Urinary bladder (tissue), 4 donors: Measurements from ENCODE around the gene TBX2. TPM values are rescaled to one million over a fixed set of nuclear protein-coding genes. Genes with fewer than 3 reads are reported as not detected.
"Not testable (repeated sequence)": the region's sequence is repeated elsewhere in the genome, so short reads cannot be mapped to it uniquely, and the experiment has no call there.

ENCODE experiments used
- DNase-seq: peaks from one replicate; pipeline ENCODE4 v3.0.0-alpha.2; 2015; ENCODE audit errors: extremely low spot score
- H3K27ac ChIP-seq: one replicate; pipeline ENCODE4 v1.5.1; 2013; ENCODE audit warnings: low read depth, mild to moderate bottlenecking, moderate library complexity
- H3K36me3 ChIP-seq: one replicate; pipeline ENCODE4 v1.6.1; 2013; ENCODE audit warnings: mild to moderate bottlenecking, moderate library complexity; ENCODE audit not compliant: insufficient read depth
- H3K4me1 ChIP-seq: one replicate; pipeline ENCODE4 v1.6.1; 2013; ENCODE audit warnings: mild to moderate bottlenecking, moderate library complexity; ENCODE audit not compliant: insufficient read depth
- H3K4me3 ChIP-seq: one replicate; pipeline ENCODE4 v1.5.1; 2013; ENCODE audit warnings: low read depth, low read length
- WGBS: extraction: QIAGEN DNeasy Blood & Tissue Kit; methylation state at CpG from one replicate; pipeline ENCODE4 v1.1.7; 2013; 5-methylcytosine and 5-hydroxymethylcytosine counted together
- polyA plus RNA-seq: library from polyadenylated mRNA; stranded (reverse); fragments of 200-250 nt; gene quantifications from one replicate; pipeline ENCODE4 v1.2.3, GENCODE V29; 2013
- total RNA-seq: library from RNA; depleted of rRNA; stranded (reverse); fragments of >200 nt; gene quantifications from one replicate; pipeline ENCODE4 v1.2.3, GENCODE V29; 2014
- donor health status: healthy with polysubstance abuse.
- donor health status: healthy.

Gene TBX2
- total and polyA plus RNA-seq, 2 donors: 26.4 to 56.3 TPM

DNA sequence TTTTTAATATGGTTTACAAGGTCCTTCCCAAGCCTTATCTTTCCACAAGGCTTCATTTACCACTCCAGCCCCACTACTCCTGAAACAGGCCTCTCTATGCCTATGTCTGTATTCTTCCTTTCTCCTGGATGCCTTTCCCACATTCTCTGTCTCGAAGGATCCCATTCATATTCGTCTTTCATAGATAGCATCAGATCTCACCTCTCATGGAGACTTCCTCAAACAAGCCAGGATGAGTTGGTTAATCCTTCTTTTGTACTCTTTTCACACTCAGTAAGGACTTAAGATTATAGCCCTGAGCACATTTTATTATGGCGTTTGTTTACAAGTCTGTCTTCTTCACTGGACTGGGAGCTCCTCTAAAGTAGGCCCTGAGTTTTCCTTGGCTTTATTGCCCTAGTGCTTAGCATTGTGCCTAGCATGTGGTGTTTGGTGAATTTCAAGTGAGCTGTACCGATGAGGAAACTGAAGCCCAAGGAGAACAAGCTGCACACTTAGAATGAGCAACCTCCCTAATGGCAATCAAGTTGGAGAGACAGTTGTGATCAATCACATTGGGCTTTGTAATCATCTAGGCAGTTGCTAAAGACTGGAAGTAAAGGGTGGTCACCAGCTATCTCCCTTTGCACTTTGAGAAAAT, 42.6 kb downstream of the TBX2 start:
- no peak for DNase-seq
- no peaks in the 10 kb centered on the region for H3K4me1 ChIP-seq
- H3K27ac ChIP-seq: no peak overlapping the region
- H3K36me3 ChIP-seq: no peaks in the 10 kb centered on the region
- no peak overlapping the region for H3K4me3 ChIP-seq
- WGBS: 62% methylated on average over 4 of the region's 4 CpGs

- Histone ChIP-seq H3K4me1 (no peaks in the 10 kb centered on the region), H3K27ac (no peak overlapping the region), H3K36me3 (no peaks in the 10 kb centered on the region), H3K4me3 (no peak overlapping the region)
- no peak for DNase-seq
- WGBS: 65% methylated on average over 11 of the region's 11 CpGs
These were observed 43.3 kb downstream of the TBX2 start for GRCh38 chr17:61442878-61443474.

GRCh38 chr17:61443475-61443882, 43.8 kb downstream of the TBX2 start:
- no peak for DNase-seq
- WGBS: 61% methylated on average over 18 of the region's 18 CpGs

DNA sequence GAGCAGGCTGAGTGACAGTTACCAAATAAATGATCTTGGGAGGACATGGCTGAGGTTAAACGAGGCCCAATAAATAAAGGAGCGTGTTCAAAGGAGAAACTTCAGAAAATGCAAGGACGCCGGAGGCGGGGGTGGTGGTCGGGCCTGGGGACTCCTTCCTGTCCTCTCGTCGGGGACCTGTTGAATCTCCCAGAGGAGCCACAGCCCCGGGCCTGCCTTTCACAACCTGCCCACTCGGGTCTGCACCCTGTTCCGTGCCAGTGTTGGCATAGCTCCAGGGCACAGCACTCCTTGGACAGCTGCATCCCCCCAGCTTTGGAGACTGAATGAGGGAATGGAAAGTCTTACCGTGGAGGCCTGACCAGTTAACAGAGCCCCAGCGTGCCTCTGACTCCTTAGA, 44.4 kb downstream of the TBX2 start:
- Histone ChIP-seq H3K4me1 (no peaks in the 10 kb centered on the region), H3K4me3 (no peak overlapping the region), H3K36me3 (no peaks in the 10 kb centered on the region), H3K27ac (no peak overlapping the region)
- 77% methylated on average over 13 of the region's 13 CpGs for WGBS
- no peak for DNase-seq

More at GRCh38 chr17:61443475-61443882, 43.8 kb downstream of the TBX2 start:
- Histone ChIP-seq H3K36me3 (no peaks in the 10 kb centered on the region), H3K4me3 (no peak overlapping the region), H3K4me1 (no peaks in the 10 kb centered on the region), H3K27ac (no peak overlapping the region)

DNA sequence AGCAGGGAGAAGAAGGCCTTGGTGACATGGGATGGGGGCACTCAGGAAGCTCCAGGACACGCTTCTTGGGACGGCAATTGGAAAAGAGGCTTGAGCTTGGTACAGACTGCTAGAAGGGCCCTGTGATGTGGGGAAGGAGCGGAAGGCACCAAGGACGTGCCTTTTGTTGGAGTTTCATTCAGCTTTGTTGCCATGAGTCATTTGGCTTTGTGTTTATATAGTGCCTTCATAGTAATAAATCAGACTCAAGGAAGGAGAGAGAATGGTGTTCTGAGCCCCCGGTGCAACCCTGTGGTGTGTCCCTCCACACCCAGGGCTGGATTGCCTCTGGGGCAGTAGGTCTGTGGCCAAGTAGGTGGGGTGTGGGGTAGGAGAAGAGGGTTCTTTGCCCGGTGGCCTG, 45.2 kb downstream of the TBX2 start:
- Histone ChIP-seq H3K36me3 (no peaks in the 10 kb centered on the region), H3K4me1 (no peaks in the 10 kb centered on the region), H3K27ac (no peak overlapping the region), H3K4me3 (no peak overlapping the region)
- DNase-seq: no peak
- WGBS: 55% methylated on average over 6 of the region's 6 CpGs

DNA sequence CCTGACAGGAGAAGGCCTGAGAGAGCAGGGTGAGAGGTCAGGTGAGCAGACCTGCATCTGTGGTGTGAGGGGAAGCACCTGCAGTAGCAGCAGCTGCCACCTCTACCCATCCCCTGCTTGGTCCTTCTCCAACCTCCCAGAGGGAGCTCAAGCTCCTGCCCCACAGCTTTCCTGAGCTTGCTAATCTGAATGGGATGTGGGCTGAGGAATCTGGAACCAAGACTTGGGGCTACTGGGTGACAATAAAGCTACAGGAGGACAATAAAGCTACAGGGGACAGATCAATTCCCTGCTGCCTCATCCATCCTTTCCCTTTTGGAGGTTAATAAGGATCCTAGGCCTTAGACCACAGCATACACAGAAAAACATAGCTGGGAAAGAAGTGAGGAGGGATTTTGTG, 47.7 kb downstream of the TBX2 start:
- Histone ChIP-seq H3K27ac (no peak overlapping the region), H3K4me3 (no peak overlapping the region)
- no peak for DNase-seq

GRCh38 chr17:61448042-61448441, 48.4 kb downstream of the TBX2 start:
- Histone ChIP-seq H3K27ac (no peak overlapping the region), H3K36me3 (no peaks in the 10 kb centered on the region), H3K4me1 (no peaks in the 10 kb centered on the region), H3K4me3 (no peak overlapping the region)
- 87% methylated on average over 2 of the region's 2 CpGs for WGBS
- DNase-seq: no peak

More for the DNA sequence above, 47.7 kb downstream of the TBX2 start:
- no peaks in the 10 kb centered on the region for H3K4me1 ChIP-seq
- H3K36me3 ChIP-seq: no peaks in the 10 kb centered on the region

- H3K36me3 ChIP-seq, H3K27ac ChIP-seq, DNase-seq, H3K4me1 ChIP-seq, H3K4me3 ChIP-seq: not testable (repeated sequence)
- 97% methylated on average over 4 of the region's 4 CpGs for WGBS
These were observed 49.5 kb downstream of the TBX2 start for GRCh38 chr17:61449140-61449539.

GRCh38 chr17:61449707-61450640, 50.3 kb downstream of the TBX2 start:
- H3K27ac ChIP-seq: no peak overlapping the region
- H3K4me1 ChIP-seq: no peaks in the 10 kb centered on the region
- no peak overlapping the region for H3K4me3 ChIP-seq
- H3K36me3 ChIP-seq: no peaks in the 10 kb centered on the region
- 90% methylated on average over 9 of the region's 9 CpGs for WGBS
- DNase-seq: no peak

GRCh38 chr17:61450641-61451537, 51.2 kb downstream of the TBX2 start:
- no peak for DNase-seq
- H3K27ac ChIP-seq: no peak overlapping the region
- no peaks in the 10 kb centered on the region for H3K36me3 ChIP-seq
- 86% methylated on average over 19 of the region's 19 CpGs for WGBS
- no peaks in the 10 kb centered on the region for H3K4me1 ChIP-seq
- H3K4me3 ChIP-seq: no peak overlapping the region

DNA sequence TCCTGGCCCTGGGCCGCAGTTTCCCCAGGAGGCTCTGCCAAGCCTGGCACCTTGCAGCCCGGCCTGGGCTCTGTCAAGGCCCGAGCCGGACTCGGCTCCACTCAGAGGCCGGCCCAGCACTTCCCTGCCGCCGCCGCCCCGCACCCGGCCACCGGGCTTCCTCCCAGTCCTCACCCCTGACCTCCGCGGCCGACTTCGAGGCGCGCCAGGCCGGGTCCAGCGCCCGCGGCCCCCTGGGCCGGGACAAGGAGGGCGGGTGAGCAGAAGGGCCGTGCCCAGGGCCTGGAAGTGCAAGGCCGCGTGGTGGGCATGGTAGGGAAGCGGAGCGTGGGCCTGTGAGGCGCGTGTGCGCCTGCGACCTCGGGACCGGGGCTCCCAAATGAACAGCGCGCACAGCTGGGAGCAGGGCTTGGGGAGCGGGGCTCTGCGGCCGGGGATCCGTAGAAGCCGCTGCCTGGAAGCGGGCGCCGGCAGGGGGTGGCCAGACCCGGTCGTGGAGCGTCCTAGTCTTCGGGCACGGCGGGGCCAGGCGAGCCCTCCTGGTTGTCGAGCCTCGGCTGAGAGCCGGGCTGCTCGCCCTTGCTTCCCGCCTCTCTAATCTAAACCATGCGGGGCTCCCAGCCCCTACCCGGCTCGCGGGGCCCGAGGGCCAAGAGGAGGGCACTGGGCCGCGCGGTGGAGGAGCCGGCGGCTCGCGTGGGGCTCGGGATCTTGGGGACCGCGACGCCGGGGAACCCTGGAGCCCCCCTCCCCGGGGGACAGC, 52.1 kb downstream of the TBX2 start:
- Histone ChIP-seq H3K36me3 (no peaks in the 10 kb centered on the region), H3K27ac (no peak overlapping the region), H3K4me3 (peak overlapping the region; percentile 35), H3K4me1 (no peaks in the 10 kb centered on the region)
- WGBS: 16% methylated on average over 75 of the region's 75 CpGs
- DNase-seq: no peak

- no peak within 1 kb of the TSS for H3K27ac ChIP-seq
- DNase-seq: no peak
- H3K36me3 ChIP-seq: no peaks in the 10 kb centered on the region
- peak within 1 kb of the TSS; percentile 35 for H3K4me3 ChIP-seq
- WGBS: 14% methylated on average over 58 of the region's 59 CpGs
- H3K4me1 ChIP-seq: no peaks in the 10 kb centered on the region
These were observed 53.0 kb downstream of the TBX2 start, which contains the start of gene TBX4 for GRCh38 chr17:61452301-61453290. TBX4 (plus strand) TSS chr17:61452422; CDS start chr17:61456491, 4,069 bp downstream.
